ENCODE data around the gene SAMD4A. TPM values are rescaled to one million over a fixed set of nuclear protein-coding genes. Genes with fewer than 3 reads are reported as not detected.

Gene SAMD4A
- total and polyA plus RNA-seq, 2 donors (not counting 1 experiment from before 2014, with no cell fraction given), result 9.3 to 39.8 TPM

- Histone ChIP-seq H4K20me1 (ENCODE audit: control insufficient read depth, extremely low read depth, insufficient read depth, low read length) (no peaks in the 10 kb centered on the region), H3K27me3 (ENCODE audit: control insufficient read depth, insufficient read depth, low read length) (no peaks in the 10 kb centered on the region), H3K9me3 (ENCODE audit: control insufficient read depth, insufficient read depth, low read depth, low read length) (no peaks in the 10 kb centered on the region), H3K79me2 (ENCODE audit: control insufficient read depth, insufficient read depth, low read length) (peaks cover 88% of the 10 kb centered on the region), H3K4me2 (ENCODE audit: extremely low read depth, insufficient read depth, low read length) (no peak overlapping the region), H3K27ac (ENCODE audit: insufficient read depth, low read length) (no peak overlapping the region), H3K4me3 (replicated peaks in 1 of 4; ENCODE audit: control extremely low read depth in 1 of 4, insufficient read depth in 1 of 4, low read depth in 3 of 4, low read length in 4 of 4) (no peak overlapping the region), H3K4me1 (ENCODE audit: control insufficient read depth, extremely low read depth, insufficient read depth, low read length) (peaks cover 27% of the 10 kb centered on the region), H3K9ac (ENCODE audit: insufficient read depth, low read length) (no peak overlapping the region), H2AFZ (ENCODE audit: low read length) (no peak overlapping the region), H3K36me3 (ENCODE audit: control insufficient read depth, insufficient read depth, low read length) (no peaks in the 10 kb centered on the region)
- no peak for DNase-seq (ENCODE audit: low read depth in 2 of 2)
- TF ChIP-seq CTCF (conservative IDR thresholded peaks at IDR 0.05 in 1 of 2, IDR thresholded peaks at IDR 0.05 in 1 of 2; ENCODE audit: low read depth in 1 of 2, low read length in 2 of 2) (no peak), EZH2 (IDR thresholded peaks at IDR 0.05; ENCODE audit: low read length, missing control alignments) (no peak)
These were observed 62.3 kb downstream of the SAMD4A start for GRCh38 chr14:54629183-54629582.

GRCh38 chr14:54629635-54630360, 62.9 kb downstream of the SAMD4A start:
- H3K4me3 ChIP-seq (replicated peaks in 1 of 4; ENCODE audit: control extremely low read depth in 1 of 4, insufficient read depth in 1 of 4, low read depth in 3 of 4, low read length in 4 of 4), result no peak overlapping the region
- H3K36me3 ChIP-seq (ENCODE audit: control insufficient read depth, insufficient read depth, low read length), result no peaks in the 10 kb centered on the region
- H2AFZ ChIP-seq (ENCODE audit: low read length), result no peak overlapping the region
- H3K27me3 ChIP-seq (ENCODE audit: control insufficient read depth, insufficient read depth, low read length), result no peaks in the 10 kb centered on the region
- no peak overlapping the region for H3K27ac ChIP-seq (ENCODE audit: insufficient read depth, low read length)
- TF ChIP-seq EZH2 (IDR thresholded peaks at IDR 0.05; ENCODE audit: low read length, missing control alignments), result no peak
- no peak for TF ChIP-seq CTCF (conservative IDR thresholded peaks at IDR 0.05 in 1 of 2, IDR thresholded peaks at IDR 0.05 in 1 of 2; ENCODE audit: low read depth in 1 of 2, low read length in 2 of 2)
- no peak for DNase-seq (ENCODE audit: low read depth in 2 of 2)
- no peak overlapping the region for H3K4me2 ChIP-seq (ENCODE audit: extremely low read depth, insufficient read depth, low read length)
- no peaks in the 10 kb centered on the region for H3K9me3 ChIP-seq (ENCODE audit: control insufficient read depth, insufficient read depth, low read depth, low read length)
- H3K4me1 ChIP-seq (ENCODE audit: control insufficient read depth, extremely low read depth, insufficient read depth, low read length), result peaks cover 23% of the 10 kb centered on the region
- peaks cover 88% of the 10 kb centered on the region for H3K79me2 ChIP-seq (ENCODE audit: control insufficient read depth, insufficient read depth, low read length)
- no peaks in the 10 kb centered on the region for H4K20me1 ChIP-seq (ENCODE audit: control insufficient read depth, extremely low read depth, insufficient read depth, low read length)
- no peak overlapping the region for H3K9ac ChIP-seq (ENCODE audit: insufficient read depth, low read length)

GRCh38 chr14:54631016-54631415, 64.1 kb downstream of the SAMD4A start:
- no peak for TF ChIP-seq EZH2 (IDR thresholded peaks at IDR 0.05; ENCODE audit: low read length, missing control alignments)
- TF ChIP-seq CTCF (conservative IDR thresholded peaks at IDR 0.05 in 1 of 2, IDR thresholded peaks at IDR 0.05 in 1 of 2; ENCODE audit: low read depth in 1 of 2, low read length in 2 of 2), result no peak
- H4K20me1 ChIP-seq (ENCODE audit: control insufficient read depth, extremely low read depth, insufficient read depth, low read length), result no peaks in the 10 kb centered on the region
- peaks cover 86% of the 10 kb centered on the region for H3K79me2 ChIP-seq (ENCODE audit: control insufficient read depth, insufficient read depth, low read length)

More at GRCh38 chr14:54631016-54631415, 64.1 kb downstream of the SAMD4A start:
- no peak for DNase-seq (ENCODE audit: low read depth in 2 of 2)
- no peaks in the 10 kb centered on the region for H3K27me3 ChIP-seq (ENCODE audit: control insufficient read depth, insufficient read depth, low read length)
- H3K4me1 ChIP-seq (ENCODE audit: control insufficient read depth, extremely low read depth, insufficient read depth, low read length), result peaks cover 18% of the 10 kb centered on the region
- H3K4me2 ChIP-seq (ENCODE audit: extremely low read depth, insufficient read depth, low read length), result no peak overlapping the region
- no peak overlapping the region for H2AFZ ChIP-seq (ENCODE audit: low read length)
- H3K4me3 ChIP-seq (replicated peaks in 1 of 4; ENCODE audit: control extremely low read depth in 1 of 4, insufficient read depth in 1 of 4, low read depth in 3 of 4, low read length in 4 of 4), result no peak overlapping the region
- no peak overlapping the region for H3K9ac ChIP-seq (ENCODE audit: insufficient read depth, low read length)
- no peak overlapping the region for H3K27ac ChIP-seq (ENCODE audit: insufficient read depth, low read length)
- H3K36me3 ChIP-seq (ENCODE audit: control insufficient read depth, insufficient read depth, low read length), result no peaks in the 10 kb centered on the region
- no peaks in the 10 kb centered on the region for H3K9me3 ChIP-seq (ENCODE audit: control insufficient read depth, insufficient read depth, low read depth, low read length)

Measured in fibroblast of lung (primary cell).